Heart right ventricle (tissue), 16 donors: ENCODE measurements around the gene TIMP4. TPM values are rescaled to one million over a fixed set of nuclear protein-coding genes. Genes with fewer than 3 reads are reported as not detected.
A peak's percentile ranks its signal among the peaks of the same experiment; 100 is the strongest.

ENCODE experiments used
- ATAC-seq, 8 donors: fragments of 200-7000 bp; cut with Tn5 transposase; one replicate each; pipeline ENCODE4 v1.9.1; 2020; ENCODE audit warnings: mild to moderate bottlenecking in 8 of 8, moderate library complexity in 8 of 8, moderate number of reproducible peaks in 1 of 8
- DNase-seq, 2 donors: peaks; one replicate each; pipeline ENCODE4 v3.0.0-alpha.2; 2020
- H3K27ac ChIP-seq, 10 donors: fragments of 200-600 bp; sonication (generic) in 2 of 10; one replicate each; pipeline versions ENCODE4 v1.5.0 to v1.8.0; 2020 to 2022; ENCODE audit warnings: mild to moderate bottlenecking in 3 of 10
- H3K27me3 ChIP-seq, 7 donors: fragments of 200-600 bp; one replicate each; pipeline ENCODE4 v1.8.0; 2021 to 2022; ENCODE audit warnings: mild to moderate bottlenecking in 2 of 7
- H3K36me3 ChIP-seq, 9 donors: fragments of 200-600 bp; sonication (generic) in 1 of 9; one replicate each; pipeline versions ENCODE4 v1.5.0 to v1.8.0; 2020 to 2022; ENCODE audit warnings: mild to moderate bottlenecking in 2 of 9
- H3K4me1 ChIP-seq, 9 donors: fragments of 200-600 bp; sonication (generic) in 1 of 9; one replicate each; pipeline versions ENCODE4 v1.5.0 to v1.8.0; 2020 to 2022; ENCODE audit warnings: mild to moderate bottlenecking in 4 of 9
- H3K4me3 ChIP-seq, 10 donors: fragments of 200-600 bp; sonication (generic) in 2 of 10; one replicate each; pipeline versions ENCODE4 v1.5.0 to v1.8.0; 2020 to 2022; ENCODE audit warnings: mild to moderate bottlenecking in 7 of 10, moderate library complexity in 2 of 10
- H3K9me3 ChIP-seq, 11 donors: fragments of 200-600 bp in 10 of 11; sonication (generic) in 2 of 11; one replicate each; pipeline versions ENCODE4 v1.5.0 to v1.8.0; 2013 to 2022; ENCODE audit warnings: mild to moderate bottlenecking in 2 of 11, control low read depth in 1 of 11, moderate library complexity in 1 of 11
- whole genome bisulfite sequencing, 2 donors: extraction: QIAGEN DNeasy Blood & Tissue Kit; methylation state at CpG; one replicate each; pipeline ENCODE4 v1.1.7; 2013; ENCODE audit warnings: inconsistent platforms in 1 of 2; 5-methylcytosine and 5-hydroxymethylcytosine counted together
- intact Hi-C, 10 donors: fragments of 100-400 bp; cut with DNase I; formaldehyde crosslinking; loops; one replicate each; pipeline versions ENCODE4 v1.11.1 to v1.14.2; 2022
- polyA plus RNA-seq, 2 donors: library from polyadenylated mRNA; stranded (reverse); fragments of 200-250 nt; gene quantifications; one replicate each; pipeline ENCODE4 v1.2.3, GENCODE V29; 2013
- total RNA-seq, 10 donors: library from RNA; stranded (reverse); fragmentation: NEBNext Ultra II Directional in 3 of 10; extraction: Animal tissue kit (Norgen Biotek cat#: 25700) in 3 of 10; gene quantifications; one replicate each; pipeline versions ENCODE4 v1.2.1 to v1.2.4, GENCODE V29; 2021 to 2023
- TF ChIP-seq, protein P1 (sequence below), 9 donors: fragments of 200-600 bp; sonication (generic) in 2 of 9; IDR thresholded peaks; one replicate each; pipeline versions ENCODE4 v1.5.0 to v1.8.0; 2021 to 2022; ENCODE audit warnings: antibody characterized with exemption in 9 of 9, mild to moderate bottlenecking in 5 of 9, moderate library complexity in 1 of 9
- donor health status: Arrhythmogenic right ventricular cardiomyopathy.
- donor health status: ischemic (EF 13 %, LVEDD 7.1; RV severe dilation, severe dysfunction).
- donor health status: healthy with polysubstance abuse.
- donor health status: DM: no; HTN: yes; CAD: no.
- donor health status: DM: no; HTN: no; CAD: no.
- donor health status: ischemic (EF 25% LVEDD 6.9; RV normal size, moderate dysfunction).
- donor health status: ischemic (EF 25% LVEDD 5.7; RV mildly dilated, moderate dysfunction).
- donor health status: healthy.
- donor health status: DM: yes; HTN: yes; CAD: no.
- donor health status: Ischemic cardiomyopathy.
- donor health status: ischemic (EF 35%, LVEDD 5.7; RV mildly dilated, moderate dysfunction).
- donor health status: nonischemic (EF 11% LVEDD 7.7; RV severe dilation, severe dysfunction).
- donor health status: DM: yes; HTN: yes; CAD: no.
- donor health status: PGD.
- donor health status: ischemic (EF 29% LVEDD 5.4; RV normal size, mild dysfunction).
- donor health status: nonischemic (EF 23%, LVEDD 6.1; RV moderate dilation, normal function).

Gene TIMP4
- total and polyA plus RNA-seq, 12 donors: 2.7 to 41.4 (median 8.0) TPM

DNA sequence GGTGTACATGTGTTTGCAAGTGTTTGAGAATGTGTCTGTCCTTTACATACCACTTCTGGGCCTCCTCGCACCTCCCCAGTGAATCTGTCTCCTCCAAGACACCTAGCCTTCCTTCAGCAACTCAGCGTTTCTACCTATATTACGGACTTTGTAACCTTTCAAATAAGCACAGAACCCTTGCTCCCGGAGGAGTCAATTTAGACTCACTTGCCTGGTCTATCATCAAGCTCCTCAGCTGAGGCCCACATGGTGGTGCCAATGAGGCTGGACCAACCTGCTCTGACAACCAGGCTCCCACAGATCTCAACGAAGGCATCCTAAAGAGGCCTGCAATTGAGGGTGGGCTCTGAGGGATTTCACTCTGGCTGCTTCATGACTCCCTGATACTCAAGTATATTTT, 32.8 kb upstream of the TIMP4 start:
- intact Hi-C loops: loop anchor here in 2 of 10 donors (5.0 to 10.0 kb wide), 2 partner anchors 93 to 96 kb away; partner anchors contain the start of gene PPARG (in 2 of the 2)
- H3K4me1 ChIP-seq: peaks cover 0 to 86% (median 6%) of the 10 kb centered on the region in 9 donors
- DNase-seq (no peak), ATAC-seq (no peak)
- no peaks in the 10 kb centered on the region for H3K36me3 ChIP-seq
- H3K27me3 ChIP-seq: no peaks in the 10 kb centered on the region
- 89 to 97% methylated on average over 5 of the region's 5 CpGs for WGBS, 2 donors
- no peaks in the 10 kb centered on the region for H3K9me3 ChIP-seq
- TF ChIP-seq, protein P1, sequence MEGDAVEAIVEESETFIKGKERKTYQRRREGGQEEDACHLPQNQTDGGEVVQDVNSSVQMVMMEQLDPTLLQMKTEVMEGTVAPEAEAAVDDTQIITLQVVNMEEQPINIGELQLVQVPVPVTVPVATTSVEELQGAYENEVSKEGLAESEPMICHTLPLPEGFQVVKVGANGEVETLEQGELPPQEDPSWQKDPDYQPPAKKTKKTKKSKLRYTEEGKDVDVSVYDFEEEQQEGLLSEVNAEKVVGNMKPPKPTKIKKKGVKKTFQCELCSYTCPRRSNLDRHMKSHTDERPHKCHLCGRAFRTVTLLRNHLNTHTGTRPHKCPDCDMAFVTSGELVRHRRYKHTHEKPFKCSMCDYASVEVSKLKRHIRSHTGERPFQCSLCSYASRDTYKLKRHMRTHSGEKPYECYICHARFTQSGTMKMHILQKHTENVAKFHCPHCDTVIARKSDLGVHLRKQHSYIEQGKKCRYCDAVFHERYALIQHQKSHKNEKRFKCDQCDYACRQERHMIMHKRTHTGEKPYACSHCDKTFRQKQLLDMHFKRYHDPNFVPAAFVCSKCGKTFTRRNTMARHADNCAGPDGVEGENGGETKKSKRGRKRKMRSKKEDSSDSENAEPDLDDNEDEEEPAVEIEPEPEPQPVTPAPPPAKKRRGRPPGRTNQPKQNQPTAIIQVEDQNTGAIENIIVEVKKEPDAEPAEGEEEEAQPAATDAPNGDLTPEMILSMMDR (IDR thresholded peaks at IDR 0.05): no peak
- H3K27ac ChIP-seq: no peak overlapping the region
- no peak overlapping the region for H3K4me3 ChIP-seq

- WGBS, 2 donors: 90 to 92% methylated on average over 6 of the region's 6 CpGs
- Histone ChIP-seq H3K4me1 (peaks cover 0 to 87% (median 6%) of the 10 kb centered on the region in 9 donors), H3K27ac (peak overlapping the region in 1 of 10 donors; percentile 20), H3K36me3 (no peaks in the 10 kb centered on the region), H3K4me3 (no peak overlapping the region), H3K9me3 (no peaks in the 10 kb centered on the region), H3K27me3 (no peaks in the 10 kb centered on the region)
- DNase-seq: no peak
- intact Hi-C loops: loop anchor here in 2 of 10 donors (5.0 to 10.0 kb wide), 2 partner anchors 94 to 96 kb away; partner anchors contain the start of gene PPARG (in 2 of the 2)
- ATAC-seq: no peak
- TF ChIP-seq, protein P1 (IDR thresholded peaks at IDR 0.05): no peak
Observed at GRCh38 chr3:12190832-12191231, 32.1 kb upstream of the TIMP4 start.

DNA sequence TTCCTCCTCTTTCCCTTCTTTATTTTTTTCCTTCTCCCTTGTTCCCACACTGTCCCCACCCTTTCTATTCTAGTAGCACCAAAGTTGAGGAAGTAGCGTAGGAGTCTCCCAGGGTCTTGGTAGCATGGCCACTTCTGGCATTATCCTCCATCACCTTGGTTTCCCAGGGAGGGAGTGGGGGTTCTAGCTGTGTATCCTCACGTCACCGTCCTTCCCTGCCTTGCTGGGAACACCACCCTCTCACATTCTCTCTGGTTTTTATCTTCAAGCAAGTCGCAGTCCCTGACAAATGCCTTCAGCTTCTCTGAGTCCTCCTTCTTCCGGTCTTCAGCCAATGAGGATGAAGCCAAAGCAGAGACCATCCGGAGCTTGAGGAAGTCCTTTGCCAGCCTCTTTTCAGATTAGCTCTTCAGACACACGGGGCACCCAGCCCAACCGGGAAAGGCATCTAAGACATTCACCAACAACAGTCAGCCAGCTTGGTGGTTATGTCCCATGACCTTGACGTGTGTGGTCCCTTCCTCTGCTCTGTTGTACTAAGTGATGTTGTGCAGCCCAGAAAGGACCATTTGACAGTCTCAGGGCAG, 31.6 kb upstream of the TIMP4 start:
- Histone ChIP-seq H3K9me3 (no peaks in the 10 kb centered on the region), H3K36me3 (no peaks in the 10 kb centered on the region), H3K4me3 (no peak overlapping the region), H3K27ac (no peak overlapping the region), H3K27me3 (no peaks in the 10 kb centered on the region), H3K4me1 (peaks cover 0 to 87% (median 6%) of the 10 kb centered on the region in 9 donors)
- DNase-seq (no peak), ATAC-seq (no peak)
- TF ChIP-seq, protein P1 (IDR thresholded peaks at IDR 0.05): no peak
- intact Hi-C loops: loop anchor here in 2 of 10 donors (5.0 to 10.0 kb wide), 2 partner anchors 94 to 97 kb away; partner anchors contain the start of gene PPARG (in 2 of the 2)
- 75 to 81% methylated on average over 9 of the region's 9 CpGs for WGBS, 2 donors

DNA sequence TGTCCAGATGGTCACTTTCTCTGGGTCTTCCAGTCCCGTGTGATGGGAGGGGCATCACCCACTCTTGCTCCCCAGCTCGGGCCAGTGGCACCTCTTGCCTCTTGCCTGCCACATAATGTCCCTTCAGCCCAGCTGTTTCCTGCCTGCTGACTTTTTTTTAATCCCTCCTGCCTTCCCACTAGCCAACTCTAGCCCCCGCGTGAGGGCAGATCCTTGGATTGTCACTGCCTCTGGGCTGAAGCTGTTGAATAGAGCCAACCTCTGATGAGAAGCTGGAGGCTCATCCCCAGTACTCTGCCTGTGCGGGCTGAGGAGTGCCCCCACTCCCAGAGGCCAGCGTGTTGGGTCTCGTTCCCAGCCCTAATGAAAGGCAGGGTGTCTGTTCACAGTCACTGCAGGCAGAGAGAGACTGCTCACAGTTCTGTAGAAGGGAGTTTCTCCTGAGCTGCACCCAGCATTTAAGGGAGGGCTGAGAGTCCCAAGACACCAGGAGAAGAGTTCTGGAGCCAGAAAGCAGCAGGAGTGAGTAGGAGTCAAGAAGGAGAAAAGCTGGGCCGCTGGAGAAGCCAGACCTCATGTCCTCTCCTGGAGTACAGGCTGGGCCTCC, 30.1 kb upstream of the TIMP4 start:
- 71 to 72% methylated on average over 8 of the region's 8 CpGs for WGBS, 2 donors

More for the DNA sequence above, 30.1 kb upstream of the TIMP4 start:
- Histone ChIP-seq H3K4me1 (peaks cover 0 to 71% (median 3%) of the 10 kb centered on the region in 9 donors), H3K4me3 (no peak overlapping the region), H3K9me3 (no peaks in the 10 kb centered on the region), H3K36me3 (no peaks in the 10 kb centered on the region), H3K27me3 (no peaks in the 10 kb centered on the region), H3K27ac (peak overlapping the region in 3 of 10 donors; percentile 38 to 87 (median 60))
- TF ChIP-seq, protein P1 (IDR thresholded peaks at IDR 0.05): no peak
- intact Hi-C loops: no loop called here
- ATAC-seq: peak in 1 of 8 donors; percentile 2
- DNase-seq: no peak
